AG09309 (cell line): ENCODE results near the gene PLAC9.

Experiments
- DNase-seq: peaks from one replicate; pipeline ENCODE4 v3.0.0-alpha.2; 2010; ENCODE audit warnings: low read depth
- H3K4me3 ChIP-seq: 2 replicates; pipeline ENCODE4 v1.5.1; 2011; ENCODE audit warnings: mild to moderate bottlenecking, low read depth, low read length, moderate library complexity; ENCODE audit not compliant: control insufficient read depth
- CTCF ChIP-seq: IDR thresholded peaks from 2 replicates; pipeline ENCODE4 v1.5.1; 2011; ENCODE audit warnings: mild to moderate bottlenecking, low read depth, low read length, inconsistent platforms; ENCODE audit not compliant: insufficient read depth, control insufficient read depth; ENCODE audit errors: missing control alignments

PLAC9 gene

DNA sequence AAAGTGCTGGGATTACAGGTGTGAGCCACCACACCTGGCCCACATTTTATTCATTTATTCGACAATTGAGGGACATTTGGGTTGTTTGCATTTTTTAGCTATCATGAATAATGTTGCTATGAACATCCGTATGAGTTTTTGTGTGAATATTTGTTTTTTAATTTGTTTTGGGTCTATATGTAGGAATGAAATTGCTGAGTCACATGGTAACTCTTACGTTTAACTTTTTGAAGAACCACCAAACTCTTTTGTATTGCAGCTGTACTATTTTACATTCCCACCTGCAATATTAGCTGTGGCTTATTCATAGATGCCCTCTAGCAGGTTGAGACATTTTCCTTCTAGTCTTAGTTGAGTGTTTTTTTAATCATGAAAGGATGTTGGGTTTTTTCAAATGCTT is 14.4 kb downstream of the PLAC9 start:
- DNase-seq, result no peak
- TF ChIP-seq CTCF, result no peak
- no peak overlapping the region for H3K4me3 ChIP-seq

DNA sequence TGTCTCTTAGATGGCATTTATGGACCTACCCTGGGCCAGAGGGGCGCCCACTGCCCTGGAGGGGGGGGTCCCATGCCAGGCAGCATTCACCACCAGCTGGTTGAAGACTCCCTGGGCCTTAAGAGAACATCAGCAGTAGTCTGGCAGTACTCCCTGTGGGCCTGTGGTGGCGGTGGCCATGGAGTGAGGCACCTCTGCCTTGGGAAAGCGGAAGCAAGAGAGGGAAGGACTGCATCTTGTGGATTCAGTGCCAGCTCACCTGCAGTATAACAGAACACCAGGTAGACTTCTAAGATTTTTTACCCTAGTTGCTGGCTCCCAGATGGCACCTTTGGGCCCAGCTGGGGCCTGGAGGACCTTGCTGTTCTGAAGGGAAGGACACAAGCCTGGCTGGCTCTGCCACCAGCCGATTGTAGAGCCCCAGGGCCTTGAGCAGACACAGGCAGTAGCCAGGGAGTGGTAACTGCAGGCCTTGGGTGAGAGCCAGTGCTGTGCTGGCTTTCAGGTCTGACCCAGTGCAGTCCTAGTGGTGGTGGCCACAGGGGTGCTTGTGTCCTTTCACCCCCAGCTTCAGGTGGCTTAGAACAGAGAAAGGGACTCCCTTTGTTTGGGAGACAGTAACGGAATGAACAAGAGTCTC is 15.8 kb downstream of the PLAC9 start:
- TF ChIP-seq CTCF, result no peak
- H3K4me3 ChIP-seq, result no peak overlapping the region
- DNase-seq, result no peak

- no peak for DNase-seq
- no peak overlapping the region for H3K4me3 ChIP-seq
- no peak for TF ChIP-seq CTCF
Observed at GRCh38 chr10:80149123-80149522, 16.6 kb downstream of the PLAC9 start.

- no peak overlapping the region for H3K4me3 ChIP-seq
- TF ChIP-seq CTCF, result no peak
- DNase-seq, result no peak
Observed at GRCh38 chr10:80150172-80150571, 17.6 kb downstream of the PLAC9 start.

DNA sequence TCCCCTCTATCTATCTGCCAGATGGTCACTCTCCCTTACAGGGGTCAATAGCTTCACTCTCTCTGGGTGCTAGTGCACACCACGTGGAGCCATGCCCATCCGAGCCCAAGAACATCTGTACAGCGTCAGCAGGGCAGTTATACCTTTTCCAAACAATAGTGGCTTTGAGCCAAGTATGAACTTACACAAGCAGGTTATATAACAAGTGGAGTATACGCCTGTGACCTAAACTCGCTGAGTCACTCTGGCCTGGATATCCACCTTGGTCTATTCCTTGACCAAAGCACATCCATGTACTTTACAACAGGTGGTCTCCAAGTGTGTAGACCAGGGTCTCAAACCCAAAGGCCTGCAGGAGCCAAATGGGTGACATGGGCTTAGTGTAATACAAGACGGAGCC is 20.3 kb downstream of the PLAC9 start:
- TF ChIP-seq CTCF, result no peak
- no peak for DNase-seq
- no peak overlapping the region for H3K4me3 ChIP-seq

GRCh38 chr10:80153460-80153859 is 20.9 kb downstream of the PLAC9 start:
- no peak overlapping the region for H3K4me3 ChIP-seq
- no peak for DNase-seq
- TF ChIP-seq CTCF, result no peak

GRCh38 chr10:80154626-80154977 is 22.1 kb downstream of the PLAC9 start:
- DNase-seq, result no peak
- H3K4me3 ChIP-seq, result no peak overlapping the region
- TF ChIP-seq CTCF, result no peak
